GM12892 (cell line): ENCODE results near the gene RBPJ.

ENCODE experiments used
- POLR2A ChIP-seq: IDR thresholded peaks from 2 replicates; pipeline ENCODE4 v1.6.1; 2011; ENCODE audit warnings: low read depth, low read length, control low read depth
- TAF1 ChIP-seq: IDR thresholded peaks from 2 replicates; pipeline ENCODE4 v1.6.1; 2011; ENCODE audit warnings: low read depth, mild to moderate bottlenecking, control low read depth, low read length, borderline replicate concordance

DNA sequence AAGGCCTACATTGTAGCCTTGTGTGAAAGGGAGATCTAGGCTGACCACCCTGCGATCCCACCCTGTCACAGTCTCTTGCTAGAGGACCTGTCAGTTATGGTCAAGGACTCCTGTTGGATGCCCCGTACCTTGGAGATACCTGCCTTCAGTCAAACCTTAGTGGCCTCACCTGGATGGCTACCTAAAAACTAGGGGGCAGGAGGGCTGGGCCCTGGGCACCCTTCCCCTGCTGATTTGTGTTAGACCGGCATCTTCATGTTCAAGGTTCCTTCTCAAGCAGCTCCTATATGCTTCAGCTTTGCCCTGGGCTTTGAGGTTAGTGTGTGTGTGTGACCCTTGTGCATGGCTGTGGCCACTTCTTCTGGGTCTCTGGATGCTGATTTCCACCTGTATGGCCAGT is 134.1 kb downstream of the RBPJ start:
- TF ChIP-seq TAF1 (no peak), POLR2A (no peak)
